ENCODE measurements around the gene UGT1A10.
"Not testable (repeated sequence)": the region's sequence is repeated elsewhere in the genome, so short reads cannot be mapped to it uniquely, and the experiment has no call there.

UGT1A10 gene

DNA sequence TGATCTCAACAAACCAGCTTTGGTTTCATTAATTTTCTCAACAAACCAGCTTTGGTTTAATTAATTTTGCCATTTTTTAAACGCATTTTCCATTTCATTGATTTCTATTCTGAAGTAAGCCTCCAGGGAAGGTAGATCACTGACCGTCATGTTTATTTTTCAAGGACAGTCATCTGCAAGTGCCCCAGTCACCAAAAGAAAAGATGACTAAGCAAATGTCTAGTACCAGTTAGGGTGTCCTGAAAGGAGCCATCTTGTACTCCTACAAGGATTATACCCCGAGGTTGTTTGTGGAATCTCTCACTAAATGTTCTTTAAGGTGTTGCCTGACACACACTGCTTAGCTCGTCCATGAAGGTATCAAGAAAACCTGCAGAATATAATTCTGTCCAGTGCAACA lies 25.0 kb upstream of the UGT1A10 start:
- Histone ChIP-seq H3K27me3 (ENCODE audit: control insufficient read depth, low read length) (no peaks in the 10 kb centered on the region), H3K79me2 (ENCODE audit: control insufficient read depth, low read length) (no peaks in the 10 kb centered on the region), H3F3A (ENCODE audit: control insufficient read depth, insufficient read depth) (no peaks in the 10 kb centered on the region), H3K4me3 (ENCODE audit: low read length) (no peak overlapping the region), H3K9me3 (ENCODE audit: control insufficient read depth, insufficient read depth, low read length) (no peaks in the 10 kb centered on the region), H3K4me1 (ENCODE audit: control insufficient read depth, low read length) (no peaks in the 10 kb centered on the region), H3K9me2 (replicated peaks; ENCODE audit: control insufficient read depth, low read length) (no peaks in the 10 kb centered on the region), H3K27ac (ENCODE audit: low read depth, low read length) (no peak overlapping the region), H4K20me1 (ENCODE audit: control insufficient read depth, insufficient read depth, low read depth, low read length) (no peaks in the 10 kb centered on the region), H3K4me2 (ENCODE audit: low read length) (no peak overlapping the region), H3K36me3 (ENCODE audit: control insufficient read depth, low read length) (no peaks in the 10 kb centered on the region)
- no peak for TF ChIP-seq CTCF (IDR thresholded peaks at IDR 0.05; ENCODE audit: low read depth, low read length, poor library complexity, severe bottlenecking)
- no peak for TF ChIP-seq EZH2phosphoT487 (IDR thresholded peaks at IDR 0.05; ENCODE audit: borderline replicate concordance, low read length)

DNA sequence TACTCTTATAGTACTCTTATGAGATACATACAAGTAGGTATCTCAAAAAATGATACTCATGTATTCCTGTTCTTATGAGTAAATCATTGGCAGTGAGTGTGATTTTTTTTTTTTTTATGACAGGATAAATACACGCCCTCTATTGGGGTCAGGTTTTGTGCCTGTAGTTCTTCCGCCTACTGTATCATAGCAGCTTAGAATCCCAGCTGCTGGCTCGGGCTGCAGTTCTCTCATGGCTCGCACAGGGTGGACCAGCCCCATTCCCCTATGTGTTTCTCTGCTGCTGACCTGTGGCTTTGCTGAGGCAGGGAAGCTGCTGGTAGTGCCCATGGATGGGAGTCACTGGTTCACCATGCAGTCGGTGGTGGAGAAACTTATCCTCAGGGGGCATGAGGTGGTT lies 18.8 kb upstream of the UGT1A10 start, which contains the start of gene UGT1A8:
TSS of gene UGT1A8 (plus strand) at position 158 of the 400 bp plus-strand sequence. CDS start at position 233, 75 bp downstream.
- not testable (repeated sequence) for H4K20me1 ChIP-seq (ENCODE audit: control insufficient read depth, insufficient read depth, low read depth, low read length); H3K9me2 ChIP-seq (replicated peaks; ENCODE audit: control insufficient read depth, low read length); H3K4me2 ChIP-seq (ENCODE audit: low read length); H3K4me1 ChIP-seq (ENCODE audit: control insufficient read depth, low read length); H3K27me3 ChIP-seq (ENCODE audit: control insufficient read depth, low read length); H3K27ac ChIP-seq (ENCODE audit: low read depth, low read length); H3F3A ChIP-seq (ENCODE audit: control insufficient read depth, insufficient read depth); H3K36me3 ChIP-seq (ENCODE audit: control insufficient read depth, low read length); H3K4me3 ChIP-seq (ENCODE audit: low read length); H3K9me3 ChIP-seq (ENCODE audit: control insufficient read depth, insufficient read depth, low read length); H3K79me2 ChIP-seq (ENCODE audit: control insufficient read depth, low read length)

DNA sequence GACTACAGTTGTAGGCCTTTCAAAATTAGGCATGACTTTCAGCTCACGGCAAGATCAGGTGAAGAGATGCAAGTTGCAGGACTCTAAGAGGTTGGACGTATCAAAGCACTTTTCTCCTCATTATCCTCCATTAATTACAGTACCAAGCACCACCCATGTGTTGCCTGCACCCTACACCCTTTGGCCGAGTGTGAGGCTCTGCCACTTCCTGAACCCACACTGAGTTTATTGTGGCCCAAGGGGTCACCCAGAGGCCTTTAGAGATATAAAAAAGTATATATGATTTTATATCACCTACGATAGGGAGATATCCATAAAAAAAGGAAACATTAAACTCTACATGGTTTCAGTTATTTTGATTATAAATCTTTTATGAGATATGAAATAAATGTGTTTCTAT lies 16.0 kb upstream of the UGT1A10 start:
- H3F3A ChIP-seq (ENCODE audit: control insufficient read depth, insufficient read depth): no peaks in the 10 kb centered on the region
- H3K79me2 ChIP-seq (ENCODE audit: control insufficient read depth, low read length): no peaks in the 10 kb centered on the region
- no peak overlapping the region for H3K4me3 ChIP-seq (ENCODE audit: low read length)
- no peaks in the 10 kb centered on the region; the same call in 1 of the 2 replicates for H3K9me2 ChIP-seq (replicated peaks; ENCODE audit: control insufficient read depth, low read length)
- no peaks in the 10 kb centered on the region for H3K4me1 ChIP-seq (ENCODE audit: control insufficient read depth, low read length)
- TF ChIP-seq CTCF (IDR thresholded peaks at IDR 0.05; ENCODE audit: low read depth, low read length, poor library complexity, severe bottlenecking) (no peak), EZH2phosphoT487 (IDR thresholded peaks at IDR 0.05; ENCODE audit: borderline replicate concordance, low read length) (no peak)
- H4K20me1 ChIP-seq (ENCODE audit: control insufficient read depth, insufficient read depth, low read depth, low read length): no peaks in the 10 kb centered on the region
- 0 out of 2 replicates have a peak, but pooled peaks cover 4% of the 10 kb centered on the region for H3K27me3 ChIP-seq (ENCODE audit: control insufficient read depth, low read length)
- no peak overlapping the region for H3K4me2 ChIP-seq (ENCODE audit: low read length)
- no peaks in the 10 kb centered on the region for H3K36me3 ChIP-seq (ENCODE audit: control insufficient read depth, low read length)
- no peaks in the 10 kb centered on the region for H3K9me3 ChIP-seq (ENCODE audit: control insufficient read depth, insufficient read depth, low read length)
- H3K27ac ChIP-seq (ENCODE audit: low read depth, low read length): no peak overlapping the region

GRCh38 chr2:233621863-233622262 lies 14.4 kb upstream of the UGT1A10 start:
- not testable (repeated sequence) for H3K9me3 ChIP-seq (ENCODE audit: control insufficient read depth, insufficient read depth, low read length); H3K36me3 ChIP-seq (ENCODE audit: control insufficient read depth, low read length); H3K4me3 ChIP-seq (ENCODE audit: low read length); H3K27me3 ChIP-seq (ENCODE audit: control insufficient read depth, low read length); H3K79me2 ChIP-seq (ENCODE audit: control insufficient read depth, low read length); H3K27ac ChIP-seq (ENCODE audit: low read depth, low read length); H3K4me1 ChIP-seq (ENCODE audit: control insufficient read depth, low read length); H3K9me2 ChIP-seq (replicated peaks; ENCODE audit: control insufficient read depth, low read length); H3F3A ChIP-seq (ENCODE audit: control insufficient read depth, insufficient read depth); H4K20me1 ChIP-seq (ENCODE audit: control insufficient read depth, insufficient read depth, low read depth, low read length); H3K4me2 ChIP-seq (ENCODE audit: low read length)

Measured in DOHH2 (cell line).